Fibroblast of lung (primary cell): ENCODE measurements around the gene PRG3.

ENCODE experiments used
- EZH2 ChIP-seq: IDR thresholded peaks from 2 replicates; pipeline ENCODE4 v1.5.1; 2012; ENCODE audit warnings: low read length, control low read depth, mild to moderate bottlenecking; ENCODE audit errors: missing control alignments
- TF ChIP-seq, protein P1 (sequence below), 2 donors: IDR thresholded peaks in 1 of 2; conservative IDR thresholded peaks in 1 of 2; 1 replicate in 1 of 2; 2 replicates in 1 of 2; pipeline ENCODE4 v1.5.1; 2011 to 2012; ENCODE audit warnings: low read length in 2 of 2, control low read depth in 1 of 2, inconsistent platforms in 1 of 2, low read depth in 1 of 2, mild to moderate bottlenecking in 1 of 2

DNA sequence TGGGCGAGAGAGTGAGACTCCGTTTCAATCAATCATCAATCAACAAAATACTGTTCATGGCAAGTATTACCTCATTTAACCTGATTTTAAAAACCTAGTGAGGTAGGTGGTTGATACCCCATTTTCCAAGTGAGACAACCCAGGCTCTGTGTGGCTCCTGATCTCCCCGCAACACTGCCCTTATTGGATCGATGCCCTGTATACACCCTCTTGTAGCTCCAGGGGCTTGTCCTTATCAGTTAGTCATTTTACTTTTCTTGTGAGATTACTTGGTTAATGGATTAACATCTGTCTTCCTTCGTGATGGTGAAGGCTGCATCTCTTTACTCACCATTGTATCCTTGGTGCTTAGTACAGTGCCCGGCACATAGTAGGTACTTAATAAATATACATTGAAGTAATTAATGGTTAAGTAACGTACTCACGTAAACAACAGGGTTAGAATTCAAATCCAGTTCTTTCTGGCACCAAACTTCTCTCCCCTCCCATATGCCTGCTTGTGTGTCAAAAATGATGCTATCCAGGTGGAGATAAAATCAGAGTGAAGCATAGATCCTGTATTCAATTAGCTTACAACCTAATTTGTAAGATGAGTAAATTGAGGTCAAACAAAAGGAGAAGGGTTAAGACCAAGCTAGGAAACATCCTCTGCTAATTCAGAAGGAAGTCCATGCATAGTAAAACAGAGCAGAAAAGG, 11.3 kb upstream of the PRG3 start:
- TF ChIP-seq, protein P1, sequence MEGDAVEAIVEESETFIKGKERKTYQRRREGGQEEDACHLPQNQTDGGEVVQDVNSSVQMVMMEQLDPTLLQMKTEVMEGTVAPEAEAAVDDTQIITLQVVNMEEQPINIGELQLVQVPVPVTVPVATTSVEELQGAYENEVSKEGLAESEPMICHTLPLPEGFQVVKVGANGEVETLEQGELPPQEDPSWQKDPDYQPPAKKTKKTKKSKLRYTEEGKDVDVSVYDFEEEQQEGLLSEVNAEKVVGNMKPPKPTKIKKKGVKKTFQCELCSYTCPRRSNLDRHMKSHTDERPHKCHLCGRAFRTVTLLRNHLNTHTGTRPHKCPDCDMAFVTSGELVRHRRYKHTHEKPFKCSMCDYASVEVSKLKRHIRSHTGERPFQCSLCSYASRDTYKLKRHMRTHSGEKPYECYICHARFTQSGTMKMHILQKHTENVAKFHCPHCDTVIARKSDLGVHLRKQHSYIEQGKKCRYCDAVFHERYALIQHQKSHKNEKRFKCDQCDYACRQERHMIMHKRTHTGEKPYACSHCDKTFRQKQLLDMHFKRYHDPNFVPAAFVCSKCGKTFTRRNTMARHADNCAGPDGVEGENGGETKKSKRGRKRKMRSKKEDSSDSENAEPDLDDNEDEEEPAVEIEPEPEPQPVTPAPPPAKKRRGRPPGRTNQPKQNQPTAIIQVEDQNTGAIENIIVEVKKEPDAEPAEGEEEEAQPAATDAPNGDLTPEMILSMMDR (conservative IDR thresholded peaks at IDR 0.05 in 1 of 2, IDR thresholded peaks at IDR 0.05 in 1 of 2; ENCODE audit: low read depth in 1 of 2, low read length in 2 of 2): no peak
- no peak for TF ChIP-seq EZH2
